Stimulated activated CD4-positive, alpha-beta T cell treated with anti-CD3 and anti-CD28 coated beads, Interleukin-2, amount 100 ng/mL, for 24 hours (primary cell): ENCODE data around the gene AGPAT4.
A peak's percentile ranks its signal among the peaks of the same experiment; 100 is the strongest.

Source experiments
- DNase-seq, 2 donors: peaks; one replicate each; pipeline ENCODE4 v3.0.0-alpha.2; 2020

AGPAT4 gene

GRCh38 chr6:161279677-161280415, 6.0 kb upstream of the AGPAT4 start:
- DNase-seq, result no peak

- DNase-seq, result no peak
Measured at GRCh38 chr6:161276605-161277155, 2.8 kb upstream of the AGPAT4 start.

- no peak for DNase-seq
Measured at GRCh38 chr6:161274898-161275297, 1.0 kb upstream of the AGPAT4 start.

- no peak for DNase-seq
Measured at GRCh38 chr6:161274488-161274858, 612 bp upstream of the AGPAT4 start.

- DNase-seq, result peak; percentile 12 to 29
Measured at GRCh38 chr6:161273274-161273751, 548 bp downstream of the AGPAT4 start.

- DNase-seq, result no peak
Measured at GRCh38 chr6:161272635-161273273, 1.1 kb downstream of the AGPAT4 start.

- DNase-seq, result no peak
Measured at GRCh38 chr6:161271343-161272030, 2.4 kb downstream of the AGPAT4 start.

GRCh38 chr6:161270116-161270515, 3.7 kb downstream of the AGPAT4 start:
- DNase-seq, result no peak

GRCh38 chr6:161269310-161269709, 4.6 kb downstream of the AGPAT4 start:
- no peak for DNase-seq

GRCh38 chr6:161268531-161269210, 5.2 kb downstream of the AGPAT4 start:
- DNase-seq, result no peak

GRCh38 chr6:161266513-161267230, 7.2 kb downstream of the AGPAT4 start:
- no peak for DNase-seq

GRCh38 chr6:161265975-161266374, 7.9 kb downstream of the AGPAT4 start:
- no peak for DNase-seq

GRCh38 chr6:161265554-161265953, 8.3 kb downstream of the AGPAT4 start:
- no peak for DNase-seq

- DNase-seq, result no peak
Measured at GRCh38 chr6:161264181-161264580, 9.7 kb downstream of the AGPAT4 start.

GRCh38 chr6:161261816-161262215, 12.0 kb downstream of the AGPAT4 start:
- no peak for DNase-seq

GRCh38 chr6:161261325-161261724, 12.5 kb downstream of the AGPAT4 start:
- no peak for DNase-seq

- no peak for DNase-seq
Measured at GRCh38 chr6:161259302-161259701, 14.6 kb downstream of the AGPAT4 start.

GRCh38 chr6:161257793-161258457, 15.9 kb downstream of the AGPAT4 start:
- DNase-seq, result no peak

GRCh38 chr6:161256407-161256806, 17.5 kb downstream of the AGPAT4 start:
- DNase-seq, result no peak

- DNase-seq, result no peak
Measured at GRCh38 chr6:161255518-161255917, 18.3 kb downstream of the AGPAT4 start.

- DNase-seq, result no peak
Measured at GRCh38 chr6:161254464-161255253, 19.2 kb downstream of the AGPAT4 start.
